Measurements from ENCODE around the gene GPATCH2L. TPM values are rescaled to one million over a fixed set of nuclear protein-coding genes. Genes with fewer than 3 reads are reported as not detected.

GPATCH2L gene
- total and polyA plus RNA-seq, 2 experiments from 2014 or later, result 19.6 to 94.4 TPM

- TF ChIP-seq ZNF462 (CRISPR knock-in tag; IDR thresholded peaks at IDR 0.05), result no peak
- no peak for TF ChIP-seq ZNF114 (CRISPR knock-in tag; IDR thresholded peaks at IDR 0.05)
- no peak for TF ChIP-seq CTCF (conservative IDR thresholded peaks at IDR 0.05; ENCODE audit: low read depth in 2 of 2)
- no peak for TF ChIP-seq JUNB (IDR thresholded peaks at IDR 0.05; ENCODE audit: unreplicated experiment)
- TF ChIP-seq NANOG (IDR thresholded peaks at IDR 0.05; ENCODE audit: borderline replicate concordance), result no peak
- TF ChIP-seq CREB1 (CRISPR knock-in tag; IDR thresholded peaks at IDR 0.05; ENCODE audit: low read depth), result no peak
- TF ChIP-seq REST (IDR thresholded peaks at IDR 0.05; ENCODE audit: unreplicated experiment), result no peak
Observed at GRCh38 chr14:76257111-76257803, 105.5 kb downstream of the GPATCH2L start (continued).

All from GM23338 (cell line).